Placental epithelial cell (primary cell): ENCODE results near the gene UROD. TPM values are rescaled to one million over a fixed set of nuclear protein-coding genes. Genes with fewer than 3 reads are reported as not detected.

Experiments used
- total RNA-seq: library from RNA; depleted of rRNA; stranded (reverse); fragments of >200 nt; gene quantifications from 2 replicates; pipeline ENCODE4 v1.2.3, GENCODE V29; 2012

UROD gene
- 93.8 and 143 TPM in 2 replicates for total RNA-seq

GRCh38 chr1:45011837-45012638 lies at the start of gene UROD:
TSS of gene UROD (plus strand) at chr1:45012254. CDS start at chr1:45012266, 12 bp downstream.

GRCh38 chr1:45010855-45011811 lies 921 bp upstream of the UROD start, which contains the start of gene HECTD3:
TSS of gene HECTD3 (minus strand) at chr1:45011324. CDS start at chr1:45011257, 67 bp downstream.

Other genes starting within 250 kb of the UROD start
- 1,100 and 1,117 TPM in 2 replicates for gene RPS8, start 236.7 kb upstream of the UROD start, total RNA-seq
- gene BEST4, start 224.1 kb upstream of the UROD start, total RNA-seq: under 0.01 and 0.11 TPM in 2 replicates
- 6.3 and 18.9 TPM in 2 replicates for gene PLK3, start 211.9 kb upstream of the UROD start, total RNA-seq
- gene DYNLT4, start 204.9 kb upstream of the UROD start, total RNA-seq: 2.4 TPM in 1 of 2 replicates, not detected in the other
- 8.6 and 11.8 TPM in 2 replicates for gene BTBD19, start 203.7 kb upstream of the UROD start, total RNA-seq
- gene PTCH2, start 169.0 kb upstream of the UROD start, total RNA-seq: under 0.01 TPM in 1 of 2 replicates, not detected in the other
- 9.4 and 18.5 TPM in 2 replicates for gene EIF2B3, start 25.7 kb upstream of the UROD start, total RNA-seq
- gene HECTD3, start 930 bp upstream of the UROD start, total RNA-seq: 20.0 and 36.7 TPM in 2 replicates
- under 0.01 TPM in 1 of 2 replicates, not detected in the other for gene ZSWIM5, start 194.4 kb downstream of the UROD start, total RNA-seq